Endodermal cell (in vitro differentiated cells): ENCODE data around the gene THADA. TPM values are rescaled to one million over a fixed set of nuclear protein-coding genes. Genes with fewer than 3 reads are reported as not detected.

Experiments
- DNase-seq: peaks from one replicate; pipeline ENCODE4 v3.0.0-alpha.2; 2017
- H3K27ac ChIP-seq: 2 replicates; pipeline ENCODE4 v1.5.1; 2013; ENCODE audit warnings: mild to moderate bottlenecking, low read depth, low read length, moderate library complexity
- H3K27me3 ChIP-seq: 2 replicates; pipeline ENCODE4 v1.6.1; 2013; ENCODE audit warnings: mild to moderate bottlenecking, low read length, moderate library complexity; ENCODE audit not compliant: insufficient read depth, control insufficient read depth, poor library complexity, severe bottlenecking
- H3K36me3 ChIP-seq: 2 replicates; pipeline ENCODE4 v1.7.0; 2013; ENCODE audit warnings: mild to moderate bottlenecking, low read length, moderate library complexity; ENCODE audit not compliant: control insufficient read depth, insufficient read depth
- H3K4me1 ChIP-seq: one replicate; pipeline ENCODE4 v1.7.0; 2013; ENCODE audit warnings: low read length; ENCODE audit not compliant: control insufficient read depth, insufficient read depth
- H3K4me3 ChIP-seq: 2 replicates; pipeline ENCODE4 v1.5.1; 2013; ENCODE audit warnings: mild to moderate bottlenecking, low read length, moderate library complexity
- H3K9ac ChIP-seq: 2 replicates; pipeline ENCODE4 v1.6.1; 2013; ENCODE audit warnings: mild to moderate bottlenecking, low read length, moderate library complexity; ENCODE audit not compliant: poor library complexity, severe bottlenecking; ENCODE audit errors: extremely low read depth
- H3K9me3 ChIP-seq: 2 replicates; pipeline ENCODE4 v1.6.1; 2013; ENCODE audit warnings: mild to moderate bottlenecking, low read length, moderate library complexity; ENCODE audit not compliant: control insufficient read depth
- H3K27ac Mint-ChIP-seq: 2 replicates; pipeline ENCODE4 v1.8.0; 2020; ENCODE audit warnings: mixed read lengths
- H3K27me3 Mint-ChIP-seq: 2 replicates; pipeline ENCODE4 v1.8.0; 2021; ENCODE audit warnings: mild to moderate bottlenecking, mixed read lengths; ENCODE audit not compliant: insufficient read depth
- H3K36me3 Mint-ChIP-seq: 2 replicates; pipeline ENCODE4 v1.8.0; 2020; ENCODE audit warnings: low read depth, mixed read lengths
- H3K4me1 Mint-ChIP-seq: 2 replicates; pipeline ENCODE4 v1.8.0; 2020; ENCODE audit warnings: mixed read lengths
- H3K4me3 Mint-ChIP-seq: 2 replicates; pipeline ENCODE4 v1.8.0; 2020; ENCODE audit warnings: mild to moderate bottlenecking, moderate library complexity, mixed read lengths
- H3K9me3 Mint-ChIP-seq: 2 replicates; pipeline ENCODE4 v1.8.0; 2020; ENCODE audit warnings: mild to moderate bottlenecking, mixed read lengths
- CTCF ChIP-seq: fragments of 200-600 bp; sonication (generic); conservative IDR thresholded peaks from 2 replicates; pipeline ENCODE4 v1.5.0; 2021; ENCODE audit warnings: antibody characterized with exemption, mild to moderate bottlenecking
- WGBS, 2 experiments: methylation state at CpG; one replicate each; pipeline versions ENCODE4 v1.1.5 to v1.1.7; 2013; ENCODE audit warnings: missing lambda C conversion rate in 2 of 2, mixed read lengths in 1 of 2; ENCODE audit not compliant: insufficient coverage in 1 of 2, insufficient read length in 1 of 2; 5-methylcytosine and 5-hydroxymethylcytosine counted together
- total RNA-seq, 2 donors: library from RNA; stranded (reverse); fragmentation: NEBNext Ultra II Directional in 1 of 2; extraction: Animal tissue kit (Norgen Biotek cat#: 25700) in 1 of 2; gene quantifications; 2 replicates in 1 of 2; 3 replicates in 1 of 2; pipeline ENCODE4 v1.2.1, GENCODE V29; 2021

Gene THADA
- total RNA-seq, 2 donors from 2014 or later: 32.8 to 35.0 TPM

GRCh38 chr2:43521568-43521967 lies 74.3 kb downstream of the THADA start:
- H3K36me3 ChIP-seq: peaks cover 12% of the 10 kb centered on the region
- H3K4me3 ChIP-seq: no peak overlapping the region
- no peaks in the 10 kb centered on the region for H3K27me3 Mint-ChIP-seq
- H3K9me3 ChIP-seq: peaks cover 11% of the 10 kb centered on the region
- no peak overlapping the region for H3K4me3 Mint-ChIP-seq
- H3K36me3 Mint-ChIP-seq: peaks cover 15% of the 10 kb centered on the region
- no peak for DNase-seq
- H3K27ac ChIP-seq: no peak overlapping the region
- no peak for TF ChIP-seq CTCF
- 89 to 92% methylated on average over 2 of the region's 2 CpGs for WGBS, 2 experiments
- peaks cover 4% of the 10 kb centered on the region for H3K4me1 ChIP-seq
- H3K4me1 Mint-ChIP-seq: peaks cover 5% of the 10 kb centered on the region
- H3K9ac ChIP-seq: no peak overlapping the region
- H3K27me3 ChIP-seq: no peaks in the 10 kb centered on the region
- no peak overlapping the region for H3K27ac Mint-ChIP-seq
- no peaks in the 10 kb centered on the region for H3K9me3 Mint-ChIP-seq

- Mint-ChIP-seq H3K4me1 (peaks cover 5% of the 10 kb centered on the region), H3K9me3 (no peaks in the 10 kb centered on the region), H3K4me3 (no peak overlapping the region), H3K27ac (no peak overlapping the region), H3K27me3 (no peaks in the 10 kb centered on the region), H3K36me3 (peaks cover 11% of the 10 kb centered on the region)
- Histone ChIP-seq H3K36me3 (peaks cover 8% of the 10 kb centered on the region), H3K4me1 (peaks cover 4% of the 10 kb centered on the region), H3K4me3 (no peak overlapping the region), H3K27me3 (no peaks in the 10 kb centered on the region), H3K9ac (no peak overlapping the region), H3K9me3 (peaks cover 10% of the 10 kb centered on the region), H3K27ac (no peak overlapping the region)
- 80 to 93% methylated on average over 1 to 2 of the region's 2 CpGs for WGBS, 2 experiments
- DNase-seq: no peak
- TF ChIP-seq CTCF: no peak
Measured at GRCh38 chr2:43520919-43521318, 74.9 kb downstream of the THADA start.

- H3K9me3 ChIP-seq: no peaks in the 10 kb centered on the region
- Mint-ChIP-seq H3K4me1 (peaks cover 5% of the 10 kb centered on the region), H3K36me3 (peaks cover 1% of the 10 kb centered on the region), H3K27ac (no peak overlapping the region), H3K4me3 (no peak overlapping the region), H3K27me3 (no peaks in the 10 kb centered on the region), H3K9me3 (no peaks in the 10 kb centered on the region)
- H3K4me1 ChIP-seq: peaks cover 4% of the 10 kb centered on the region
- 96 to 100% methylated on average over 1 to 2 of the region's 2 CpGs for WGBS, 2 experiments
- no peak overlapping the region for H3K9ac ChIP-seq
- no peaks in the 10 kb centered on the region for H3K27me3 ChIP-seq
- H3K36me3 ChIP-seq: no peaks in the 10 kb centered on the region
- no peak overlapping the region for H3K27ac ChIP-seq
- no peak for DNase-seq
- no peak overlapping the region for H3K4me3 ChIP-seq
- TF ChIP-seq CTCF: no peak
Measured at GRCh38 chr2:43519643-43520221, 76.1 kb downstream of the THADA start.
